CD4-positive, alpha-beta T cell (primary cell): ENCODE data around the gene CPB1. TPM values are rescaled to one million over a fixed set of nuclear protein-coding genes. Genes with fewer than 3 reads are reported as not detected.

ENCODE experiments used
- ATAC-seq: fragments of 200-7000 bp; cut with Tn5 transposase; one replicate; pipeline ENCODE4 v1.10.0; 2022; ENCODE audit warnings: mild to moderate bottlenecking; ENCODE audit not compliant: poor library complexity
- CTCF ChIA-PET: fragments of 350-600 bp; sonication (Branson Sonifier 250); formaldehyde crosslinking; loops from one replicate; lab custom pipeline; 2021; ENCODE audit warnings: antibody characterized with exemption, inconsistent platforms; lab: Charles Lee
- POLR2A ChIA-PET: fragments of 350-600 bp; sonication (Branson Sonifier 250); formaldehyde crosslinking; loops from one replicate; lab custom pipeline; 2021; ENCODE audit warnings: antibody characterized with exemption, inconsistent platforms; lab: Charles Lee
- DNase-seq, 14 experiments: peaks; one replicate each; pipeline ENCODE4 v3.0.0-alpha.2; 2013 to 2020; ENCODE audit warnings: mixed read lengths in 2 of 14
- H3K27ac ChIP-seq, 2 donors: one replicate each; pipeline versions ENCODE4 v1.5.1 to v1.7.0; 2013; ENCODE audit warnings: low read length in 2 of 2, low read depth in 1 of 2, mild to moderate bottlenecking in 1 of 2
- H3K27me3 ChIP-seq, 2 experiments: 1 replicate in 1 of 2; 2 replicates in 1 of 2; pipeline versions ENCODE4 v1.6.1 to v1.7.0; 2013; ENCODE audit warnings: low read length in 2 of 2, control low read depth in 1 of 2, mild to moderate bottlenecking in 1 of 2, moderate library complexity in 1 of 2; ENCODE audit not compliant: insufficient read depth in 2 of 2, control insufficient read depth in 1 of 2
- H3K36me3 ChIP-seq: one replicate; pipeline ENCODE4 v1.6.1; 2013; ENCODE audit warnings: low read length, control low read depth; ENCODE audit not compliant: insufficient read depth
- H3K4me1 ChIP-seq: one replicate; pipeline ENCODE4 v1.6.1; 2013; ENCODE audit warnings: low read length, control low read depth; ENCODE audit not compliant: insufficient read depth
- H3K4me3 ChIP-seq: one replicate; pipeline ENCODE4 v1.5.1; 2013; ENCODE audit warnings: mild to moderate bottlenecking, low read length, moderate library complexity
- H3K9me3 ChIP-seq, 2 experiments: 1 replicate in 1 of 2; 2 replicates in 1 of 2; pipeline versions ENCODE4 v1.6.1 to v1.7.0; 2013; ENCODE audit warnings: low read length in 2 of 2, mild to moderate bottlenecking in 2 of 2, control low read depth in 1 of 2, moderate library complexity in 1 of 2; ENCODE audit not compliant: control insufficient read depth in 1 of 2, insufficient read depth in 1 of 2
- H3K27ac Mint-ChIP-seq: one replicate; pipeline ENCODE4 v1.8.0; 2020; ENCODE audit warnings: mixed read lengths
- H3K27me3 Mint-ChIP-seq: one replicate; pipeline ENCODE4 v1.8.0; 2021; ENCODE audit warnings: mixed read lengths
- H3K36me3 Mint-ChIP-seq: one replicate; pipeline ENCODE4 v1.8.0; 2021; ENCODE audit warnings: low read depth, mixed read lengths
- H3K4me1 Mint-ChIP-seq: one replicate; pipeline ENCODE4 v1.8.0; 2021; ENCODE audit warnings: low read depth, mixed read lengths
- H3K4me3 Mint-ChIP-seq: one replicate; pipeline ENCODE4 v1.8.0; 2020; ENCODE audit warnings: mild to moderate bottlenecking, mixed read lengths
- H3K9me3 Mint-ChIP-seq: one replicate; pipeline ENCODE4 v1.8.0; 2020; ENCODE audit warnings: mixed read lengths
- CTCF ChIP-seq: fragments of 200-600 bp; IDR thresholded peaks from one replicate; pipeline ENCODE4 v1.8.0; 2022; ENCODE audit warnings: antibody characterized with exemption, mild to moderate bottlenecking
- intact Hi-C, 2 experiments: fragments of 100-400 bp; cut with DNase I in 1 of 2; cut with micrococcal nuclease in 1 of 2; formaldehyde crosslinking; loops; one replicate each; pipeline versions ENCODE4 v1.15.1 to v1.9.0; 2023 to 2025; cut with DNase I, micrococcal nuclease
- total RNA-seq, 174 experiments: library from RNA in 2 of 174; stranded (reverse) in 2 of 174; gene quantifications; one replicate each; pipeline ENCODE4 v1.2.3 and lab custom pipeline; 2021 to 2026

Gene CPB1
- total RNA-seq, 2 experiments from 2014 or later = not detected

- peaks cover 6% of the 10 kb centered on the region for H3K27me3 Mint-ChIP-seq
These were observed 10.6 kb upstream of the CPB1 start for GRCh38 chr3:148816981-148817525.

GRCh38 chr3:148820361-148821245 lies 7.0 kb upstream of the CPB1 start:
- ChIA-PET POLR2A (no interaction called here), CTCF (no interaction called here)
- Mint-ChIP-seq H3K4me1 (no peaks in the 10 kb centered on the region), H3K9me3 (peaks cover 3% of the 10 kb centered on the region), H3K36me3 (no peaks in the 10 kb centered on the region), H3K27ac (no peak overlapping the region), H3K27me3 (peaks cover 12% of the 10 kb centered on the region), H3K4me3 (no peak overlapping the region)
- H3K27ac ChIP-seq = no peak overlapping the region
- no peaks in the 10 kb centered on the region for H3K4me1 ChIP-seq
- intact Hi-C loops = no loop called here
- H3K27me3 ChIP-seq = no peaks in the 10 kb centered on the region
- no peak overlapping the region for H3K4me3 ChIP-seq
- no peak for DNase-seq
- peaks cover 0 to 5% of the 10 kb centered on the region in 2 experiments for H3K9me3 ChIP-seq
- no peaks in the 10 kb centered on the region for H3K36me3 ChIP-seq
- TF ChIP-seq CTCF = no peak
- no peak for ATAC-seq

More at GRCh38 chr3:148816981-148817525, 10.6 kb upstream of the CPB1 start:
- Mint-ChIP-seq H3K4me3 (no peak overlapping the region), H3K9me3 (no peaks in the 10 kb centered on the region), H3K27ac (no peak overlapping the region), H3K36me3 (no peaks in the 10 kb centered on the region), H3K4me1 (no peaks in the 10 kb centered on the region)
- Histone ChIP-seq H3K4me3 (no peak overlapping the region), H3K27ac (no peak overlapping the region), H3K36me3 (no peaks in the 10 kb centered on the region), H3K27me3 (no peaks in the 10 kb centered on the region), H3K4me1 (no peaks in the 10 kb centered on the region), H3K9me3 (peaks cover 0 to 4% of the 10 kb centered on the region in 2 experiments)
- ChIA-PET CTCF (no interaction called here), POLR2A (no interaction called here)
- ATAC-seq = no peak
- no peak for DNase-seq
- TF ChIP-seq CTCF = no peak
- intact Hi-C loops = no loop called here

- no peak overlapping the region for H3K4me3 ChIP-seq
- no peaks in the 10 kb centered on the region for H3K4me1 ChIP-seq
- no peaks in the 10 kb centered on the region for H3K27me3 ChIP-seq
- DNase-seq (no peak), ATAC-seq (no peak)
- peaks cover 0 to 5% of the 10 kb centered on the region in 2 experiments for H3K9me3 ChIP-seq
- CTCF ChIA-PET = no interaction called here
- Mint-ChIP-seq H3K4me1 (no peaks in the 10 kb centered on the region), H3K36me3 (no peaks in the 10 kb centered on the region), H3K4me3 (no peak overlapping the region), H3K9me3 (peaks cover 3% of the 10 kb centered on the region), H3K27ac (no peak overlapping the region), H3K27me3 (peaks cover 17% of the 10 kb centered on the region)
- TF ChIP-seq CTCF = no peak
- intact Hi-C loops = no loop called here
- POLR2A ChIA-PET = no interaction called here
- H3K36me3 ChIP-seq = no peaks in the 10 kb centered on the region
- no peak overlapping the region for H3K27ac ChIP-seq
These were observed 4.6 kb upstream of the CPB1 start for GRCh38 chr3:148823026-148823425.
